Activated T-helper 1 cell treated with Interleukin-2 at 50 U/mL for 16 hours (primary cell): Measurements from ENCODE around the gene MCUB.

Experiments
- DNase-seq: peaks from one replicate; pipeline ENCODE4 v3.0.0-alpha.2; 2020; ENCODE audit warnings: low read depth

The MCUB gene

DNA sequence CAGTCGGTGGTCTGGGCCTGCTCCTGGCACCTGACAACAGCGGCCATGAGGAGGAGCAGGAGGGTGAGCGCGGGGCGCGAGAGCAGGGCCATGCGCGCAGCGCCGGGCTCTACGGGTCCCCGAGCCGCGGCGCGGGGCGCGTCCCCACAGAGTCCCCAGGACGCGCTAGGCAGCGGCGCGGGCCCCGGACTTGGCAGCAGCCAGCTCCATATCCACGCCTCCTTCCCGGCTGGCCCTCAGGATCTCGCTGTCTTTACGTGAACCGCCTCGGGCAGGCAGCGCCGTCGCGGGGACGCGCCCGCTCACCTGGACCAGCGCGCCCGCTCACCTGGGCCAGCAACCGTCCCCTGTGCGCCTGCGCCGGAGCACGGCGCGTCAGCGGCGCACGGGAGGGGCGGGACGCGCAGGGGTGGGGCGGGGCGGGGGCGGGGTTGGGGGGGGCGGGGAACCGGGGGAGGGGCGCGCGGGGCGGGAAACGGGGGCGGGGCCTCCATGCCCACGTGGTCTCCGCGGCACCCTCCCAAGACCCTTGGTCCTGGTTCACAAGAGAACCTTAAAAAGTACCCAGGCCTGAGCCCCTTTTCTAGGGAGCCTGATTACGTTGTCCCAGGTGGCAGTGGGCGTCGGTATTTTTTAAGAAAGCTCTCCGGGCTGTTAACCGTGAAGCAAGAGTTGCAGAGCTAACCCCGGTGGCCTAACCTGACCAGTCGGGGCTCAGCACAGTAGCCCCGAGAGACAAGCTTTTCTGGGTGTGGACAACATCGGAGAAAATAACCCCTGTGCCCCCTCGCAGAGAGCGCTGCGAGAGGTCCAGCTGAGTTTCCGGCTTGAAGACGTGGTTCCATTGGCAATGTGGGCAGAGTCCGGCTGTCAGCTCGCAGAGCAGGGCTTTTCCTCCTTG is 169.9 kb downstream of the MCUB start, which contains the start of gene PLA2G12A:
PLA2G12A (minus strand) TSS at position 353 of the 901 bp plus-strand sequence; CDS start at position 92, 261 bp downstream.
- peak; percentile 78 for DNase-seq

- no peak for DNase-seq
Measured at GRCh38 chr4:109730619-109731545, 170.8 kb downstream of the MCUB start.

DNA sequence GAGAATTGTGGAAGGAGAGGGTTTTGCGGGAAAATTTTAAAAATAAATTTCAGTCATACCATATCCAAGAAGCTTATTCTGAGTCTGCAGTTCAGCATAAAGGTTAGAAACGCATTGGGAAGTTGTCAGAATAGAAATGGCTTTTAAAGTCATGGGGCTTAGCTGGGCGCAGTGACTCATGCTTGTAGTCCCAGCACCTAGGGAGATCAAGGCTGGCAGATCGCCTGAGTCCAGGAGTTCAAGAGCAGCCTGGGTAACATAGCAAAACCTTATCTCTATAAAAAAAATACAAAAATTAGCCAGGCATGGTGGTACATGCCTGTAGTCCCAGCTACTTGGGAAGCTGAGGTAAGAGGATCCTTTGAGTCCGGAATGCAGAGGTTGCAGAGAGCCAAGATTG is 173.7 kb downstream of the MCUB start:
- no peak for DNase-seq

GRCh38 chr4:109735566-109736365 is 175.7 kb downstream of the MCUB start:
- no peak for DNase-seq
